ENCODE data around the gene TXLNG.

Gene TXLNG

DNA sequence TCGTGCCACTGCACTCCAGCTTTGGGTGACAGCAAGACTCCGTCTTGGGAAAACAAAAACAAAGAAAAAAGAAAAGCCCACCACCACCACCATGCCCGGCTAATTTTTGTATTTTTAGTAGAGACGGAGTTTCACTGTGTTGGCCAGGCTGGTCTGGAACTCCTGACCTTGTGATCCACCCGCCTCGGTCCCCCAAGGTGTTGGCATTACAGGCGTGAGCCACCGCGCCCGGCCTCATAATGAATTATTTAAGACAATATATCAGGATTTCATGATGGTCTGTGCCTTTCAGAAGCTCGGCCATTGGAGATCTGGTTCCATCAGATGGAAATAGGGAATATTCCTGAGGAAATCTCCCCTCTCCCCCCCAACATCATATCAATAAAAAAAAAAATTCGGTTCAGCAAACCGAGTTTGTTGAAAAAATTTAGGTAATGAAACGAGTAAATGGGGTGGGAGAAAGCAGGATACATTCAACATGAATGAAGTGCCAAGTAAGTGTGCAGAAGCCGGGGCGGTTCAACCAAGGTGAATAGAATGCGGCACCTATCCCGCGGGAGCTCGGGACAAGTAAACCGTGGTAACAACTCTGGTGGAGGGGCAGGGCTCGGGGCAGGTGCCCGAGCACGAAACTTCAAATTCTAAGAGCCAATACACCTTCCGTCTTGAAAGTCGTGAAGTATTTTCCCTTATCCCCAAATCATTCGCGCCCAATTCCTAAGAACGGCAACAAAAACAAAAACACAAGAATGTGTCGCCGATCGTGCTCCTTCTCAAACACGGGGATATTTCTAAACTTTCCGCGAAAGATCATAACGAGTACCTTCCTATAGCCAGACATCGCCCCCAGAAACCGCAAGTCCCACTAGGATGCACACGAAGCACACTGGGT, 773 bp upstream of the TXLNG start:
- no peak for DNase-seq (ENCODE audit: low read depth)

DNA sequence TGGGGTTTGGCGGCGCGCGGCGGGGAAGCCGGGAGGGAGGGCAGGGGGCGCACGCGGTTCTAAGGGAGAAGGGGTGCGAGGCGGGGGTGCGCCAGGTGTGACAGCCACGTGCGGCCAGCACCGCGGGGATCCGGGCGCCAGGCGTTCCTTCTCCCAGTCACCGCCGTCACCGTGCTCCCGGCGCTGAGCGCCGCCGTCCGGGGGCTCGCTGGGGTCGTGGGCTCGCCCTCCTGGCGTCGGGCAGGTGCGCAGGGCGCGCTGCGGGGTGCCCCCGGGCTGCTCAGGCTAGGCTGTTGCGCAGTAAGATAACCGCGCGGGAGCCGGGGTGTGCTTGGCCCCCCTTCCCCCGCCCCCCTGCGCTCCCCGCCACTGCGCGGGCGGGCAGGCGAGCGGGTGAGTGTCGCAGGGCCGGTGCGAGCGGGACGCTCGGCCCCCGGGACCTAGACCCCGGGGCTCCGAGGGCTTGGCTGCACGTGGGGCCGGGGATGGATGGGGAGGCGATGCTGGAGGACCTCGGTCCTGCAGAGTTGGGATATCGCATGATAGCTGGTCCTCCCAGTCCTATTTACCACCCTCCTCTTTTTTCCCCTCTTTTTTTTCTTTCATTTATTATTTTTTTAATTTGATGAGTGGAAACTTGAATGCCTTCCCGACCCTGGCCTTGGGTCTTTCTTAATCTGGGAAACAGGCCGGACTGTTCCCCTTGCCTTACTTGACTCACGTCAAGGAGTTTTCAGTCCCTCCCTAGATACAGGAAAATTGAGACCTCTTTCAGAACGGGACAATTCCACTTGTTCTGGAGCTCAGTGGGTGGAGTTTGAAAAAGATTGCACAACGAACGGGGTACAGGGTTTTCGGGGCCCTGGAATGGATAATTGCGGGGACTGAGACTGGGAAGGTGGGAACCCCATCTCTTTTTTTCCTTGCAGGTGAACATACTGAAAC, 797 bp downstream of the TXLNG start:
- DNase-seq (ENCODE audit: low read depth) = no peak

DNA sequence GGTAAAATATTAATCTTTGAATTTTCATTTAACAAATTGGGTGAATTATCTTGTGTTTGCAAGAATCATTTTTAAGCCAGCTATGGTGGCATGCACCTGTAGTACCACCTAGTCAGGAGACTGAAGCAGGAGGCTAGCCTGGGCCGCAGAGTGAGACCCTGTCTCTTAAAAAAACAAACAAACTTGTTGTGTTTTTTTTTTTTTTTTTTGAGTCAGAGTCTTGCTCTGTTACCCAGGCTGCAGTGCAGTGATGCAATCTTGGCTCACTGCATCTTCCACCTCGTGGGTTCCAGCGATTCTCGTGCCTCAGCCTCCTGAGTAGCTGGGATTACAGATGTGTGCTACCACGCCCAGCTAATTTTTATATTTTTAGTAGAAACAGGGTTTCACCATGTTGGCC, 2.2 kb downstream of the TXLNG start:
- DNase-seq (ENCODE audit: low read depth) = no peak

DNA sequence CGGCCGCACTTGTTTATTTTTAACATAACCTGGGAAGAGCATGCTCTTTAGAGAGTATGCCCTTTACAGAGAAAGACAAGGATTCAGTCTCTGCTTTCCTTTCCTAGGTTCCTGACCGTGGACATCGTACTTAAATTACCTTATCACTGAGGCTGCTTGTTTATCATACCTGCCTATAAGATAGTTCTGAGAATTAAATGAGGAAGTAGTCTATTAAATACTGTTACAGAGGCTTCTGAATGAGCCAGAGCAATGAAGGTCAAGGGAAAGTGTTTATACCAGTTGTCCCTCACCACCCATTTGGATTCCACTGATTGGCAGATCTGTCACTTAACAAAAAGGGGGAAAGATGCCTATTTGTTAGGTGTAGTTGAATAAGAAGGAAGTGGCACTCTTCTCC, 10.0 kb downstream of the TXLNG start:
- DNase-seq (ENCODE audit: low read depth) = no peak

DNA sequence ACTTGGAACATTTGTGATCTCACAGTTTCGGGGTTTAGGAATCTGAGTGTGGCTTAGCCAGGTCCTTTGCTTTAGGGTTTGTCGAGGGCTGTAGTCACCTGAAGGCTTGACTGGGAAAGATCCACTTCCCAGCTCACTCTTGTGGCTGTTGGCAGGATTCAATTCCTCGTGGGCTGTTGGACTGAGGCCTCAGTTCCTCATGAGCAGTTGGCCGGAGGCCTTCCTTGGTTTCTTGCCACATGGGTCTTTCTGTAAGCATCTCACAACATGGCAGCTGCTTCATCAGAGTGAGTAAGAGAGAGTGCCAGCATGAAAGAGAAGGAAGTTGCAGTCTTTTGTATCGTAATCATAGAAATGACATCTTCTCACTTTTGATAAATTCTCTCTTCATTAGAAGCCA, 11.1 kb downstream of the TXLNG start:
- no peak for DNase-seq (ENCODE audit: low read depth)

DNA sequence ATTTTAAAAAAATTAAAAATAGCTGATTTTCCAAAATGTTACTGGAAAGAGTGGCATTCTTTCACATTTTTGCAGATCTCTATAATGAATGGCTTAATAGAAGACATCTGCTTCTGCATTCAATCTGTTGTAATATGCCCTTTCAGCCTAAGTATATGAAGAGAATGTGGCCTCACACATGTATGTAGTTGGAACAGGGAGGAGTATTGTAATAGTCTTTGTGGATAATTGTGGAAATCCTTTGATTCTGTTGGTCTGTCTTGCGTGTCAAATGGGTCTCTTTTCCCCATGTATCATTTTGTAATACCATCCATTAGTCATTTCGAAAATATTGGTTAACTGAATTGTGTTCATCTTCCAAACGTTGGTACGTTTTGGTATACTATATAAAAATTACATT, 11.6 kb downstream of the TXLNG start:
- DNase-seq (ENCODE audit: low read depth) = no peak

DNA sequence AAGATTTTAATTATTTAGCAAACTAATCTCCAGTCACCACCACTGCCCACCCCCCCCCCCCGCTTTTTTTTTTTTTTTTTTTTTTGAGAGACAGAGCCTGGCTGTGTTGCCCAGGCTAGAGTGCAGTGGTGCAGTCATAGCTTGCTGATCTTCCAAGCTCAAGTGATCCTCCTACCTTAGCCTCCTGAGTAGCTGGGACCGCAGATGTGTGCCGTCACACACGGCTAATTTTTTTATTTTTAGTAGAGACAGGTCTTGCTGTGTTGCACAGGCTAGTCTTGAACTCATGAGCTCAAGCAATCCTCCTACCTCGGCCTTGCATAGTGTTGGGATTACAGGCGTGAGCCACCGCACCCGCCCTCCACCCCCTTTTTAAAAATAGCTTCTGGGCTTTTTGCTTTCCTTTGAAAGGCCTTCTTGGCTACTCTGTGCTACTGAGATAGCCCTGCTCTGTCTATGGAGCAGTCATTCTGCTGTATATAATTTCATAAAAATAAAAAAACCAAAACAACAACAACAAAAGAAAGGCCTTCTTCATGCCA, 18.7 kb downstream of the TXLNG start:
- DNase-seq (ENCODE audit: low read depth) = no peak

DNA sequence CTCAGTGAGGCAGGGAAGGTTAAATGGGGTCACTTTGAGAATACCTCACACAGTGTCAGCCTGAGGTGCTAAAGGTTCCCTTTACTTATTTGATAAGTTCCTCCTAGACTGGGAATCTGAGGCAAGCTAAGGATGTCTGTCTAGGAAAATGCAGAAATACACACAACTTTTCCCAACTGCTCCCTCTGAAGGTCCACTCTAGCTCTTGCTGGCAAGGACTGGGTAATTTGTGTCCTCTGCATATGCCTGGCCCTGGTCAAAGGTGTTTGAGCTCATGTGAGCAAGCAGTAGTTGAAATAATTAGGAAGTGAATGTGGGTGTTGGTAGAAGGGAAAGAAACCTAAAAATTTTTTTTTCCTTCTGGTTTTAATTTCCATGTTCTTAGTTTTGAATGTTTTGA, 21.3 kb downstream of the TXLNG start:
- DNase-seq (ENCODE audit: low read depth) = no peak

DNA sequence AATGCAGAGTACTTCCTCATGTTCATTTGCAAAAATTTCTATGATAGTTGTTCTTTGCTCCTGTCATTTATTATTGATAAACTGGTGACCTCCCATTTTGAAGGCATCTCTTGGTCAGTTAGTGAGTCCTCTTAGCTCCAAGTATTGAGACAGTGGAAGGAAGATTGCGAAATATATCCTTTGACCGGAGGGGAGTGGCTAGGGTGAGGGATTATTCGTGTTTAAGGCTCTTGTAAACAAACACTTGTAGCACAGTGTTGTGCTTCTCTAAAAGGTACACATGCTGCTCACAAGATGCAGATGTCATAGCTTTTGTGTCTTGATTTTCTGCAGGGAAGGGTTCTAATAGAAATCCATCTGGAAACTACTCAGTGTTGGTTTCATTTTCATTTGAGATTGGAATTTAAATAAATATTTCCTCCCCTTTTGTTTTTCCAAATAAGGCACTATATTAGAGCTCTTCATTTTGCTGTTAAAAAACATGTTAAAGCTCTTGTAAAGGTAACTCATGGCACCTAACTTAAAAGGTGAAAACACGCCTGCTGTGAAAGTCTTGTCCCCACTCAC, 21.8 kb downstream of the TXLNG start:
- no peak for DNase-seq (ENCODE audit: low read depth)

DNA sequence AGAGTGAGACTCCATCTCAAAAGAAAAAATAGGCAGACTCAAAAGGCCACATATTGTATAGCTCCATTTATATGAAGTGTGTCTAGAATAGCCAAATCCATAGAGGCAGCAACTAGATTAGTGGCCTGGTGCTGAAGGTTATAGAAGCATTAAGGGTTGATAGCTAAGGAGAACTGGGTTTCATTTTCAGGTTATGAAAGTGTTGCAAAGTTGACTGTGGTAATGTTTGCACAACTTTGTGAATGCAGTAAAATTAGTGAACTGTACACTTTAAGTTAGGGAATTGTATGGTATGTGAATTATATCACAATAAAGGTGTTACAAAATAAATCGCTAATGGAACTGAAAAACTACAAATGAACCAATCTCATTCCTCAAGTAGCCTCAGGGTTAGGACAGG, 28.3 kb downstream of the TXLNG start:
- no peak for DNase-seq (ENCODE audit: low read depth)

DNA sequence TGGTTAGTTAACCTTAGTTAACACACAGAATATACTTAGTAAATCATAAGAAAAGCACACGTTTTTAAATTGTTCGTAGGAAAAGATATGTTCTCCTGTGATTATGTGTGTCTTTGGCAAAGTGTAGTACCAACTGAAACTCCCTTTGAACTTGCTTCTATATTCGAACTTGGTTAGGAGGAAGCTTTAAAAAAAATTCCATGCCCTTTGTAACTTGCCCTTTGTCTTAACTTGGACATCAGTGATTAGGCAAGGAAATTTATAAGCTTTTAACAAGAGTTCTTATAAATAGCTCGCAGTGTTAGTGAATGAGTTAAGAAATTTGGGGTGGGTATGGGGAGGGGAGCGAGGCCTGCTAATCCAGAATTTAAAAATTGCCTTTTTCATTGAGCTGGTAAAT, 33.4 kb downstream of the TXLNG start:
- no peak for DNase-seq (ENCODE audit: low read depth)

DNA sequence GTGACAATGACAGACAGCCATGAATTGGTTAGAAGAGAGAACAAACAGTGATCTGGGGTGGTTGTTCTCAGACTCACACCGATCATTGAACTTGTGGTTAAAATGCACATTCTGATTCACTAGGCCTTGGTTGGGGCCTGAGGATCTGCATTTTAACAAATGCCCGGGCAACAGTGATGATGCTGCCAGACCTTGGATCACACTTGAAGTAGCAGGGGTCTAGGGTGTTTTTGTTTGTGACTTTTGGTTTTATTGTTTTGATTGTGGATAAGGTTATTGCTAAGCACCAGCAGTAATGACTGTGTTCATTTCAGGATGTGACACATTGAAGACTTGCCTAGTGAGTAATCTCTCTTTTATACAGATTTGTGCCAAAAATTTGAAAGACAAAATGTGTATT, 36.5 kb downstream of the TXLNG start:
- no peak for DNase-seq (ENCODE audit: low read depth)

DNA sequence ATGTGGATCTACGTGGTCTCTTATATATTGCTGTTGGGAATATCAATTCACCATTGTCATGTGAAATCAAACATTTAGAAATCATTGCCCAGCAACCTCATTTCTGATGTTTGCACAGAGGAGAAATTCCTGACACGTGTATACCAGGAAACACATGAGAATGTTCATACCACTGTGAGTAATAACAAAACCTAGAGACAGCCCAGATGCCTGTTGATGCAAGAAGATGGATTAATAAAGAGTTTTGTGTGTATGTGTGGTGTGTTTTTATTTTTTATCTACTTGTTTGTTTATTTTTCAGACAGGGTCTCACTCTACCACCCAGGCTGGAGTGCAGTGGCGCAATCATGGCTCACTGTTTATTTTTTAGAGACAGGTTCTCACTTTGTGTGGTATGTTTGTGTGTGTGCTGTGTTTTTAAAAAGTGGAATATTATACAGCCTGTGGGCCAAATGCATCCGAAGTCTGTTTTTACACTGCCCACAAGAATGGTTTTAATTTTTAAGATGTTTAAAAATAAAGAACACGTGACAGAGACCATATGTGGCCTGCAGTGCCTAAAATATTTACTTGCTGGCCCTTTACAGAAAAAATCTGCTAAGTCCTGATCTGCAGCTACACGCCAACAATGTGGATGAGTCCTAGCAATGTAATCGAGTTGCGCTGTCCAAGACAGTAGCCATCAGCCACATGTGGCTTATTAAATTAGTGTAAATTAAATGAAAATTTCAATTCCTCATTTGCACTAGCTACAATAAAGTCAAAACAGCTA, 39.2 kb downstream of the TXLNG start:
- no peak for DNase-seq (ENCODE audit: low read depth)

DNA sequence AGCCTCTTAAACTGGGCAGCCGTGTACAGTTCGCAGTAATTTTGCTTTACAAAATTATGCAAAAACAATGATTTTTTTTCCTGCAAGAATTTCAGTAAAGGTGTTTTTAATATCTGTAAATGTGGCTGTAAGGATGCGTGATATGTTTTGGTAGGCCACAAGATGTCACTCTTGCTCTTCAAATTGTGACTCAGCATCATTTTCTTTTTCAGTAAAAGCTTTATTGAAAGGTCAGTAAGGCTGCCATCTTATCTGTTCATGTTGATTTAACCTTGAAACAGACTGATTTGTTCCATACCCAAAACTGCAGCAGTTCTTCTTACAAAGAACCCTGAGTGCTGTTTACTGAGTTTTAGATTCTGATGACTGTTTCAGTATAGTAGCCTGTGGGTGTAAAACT, 39.9 kb downstream of the TXLNG start:
- DNase-seq (ENCODE audit: low read depth) = no peak

DNA sequence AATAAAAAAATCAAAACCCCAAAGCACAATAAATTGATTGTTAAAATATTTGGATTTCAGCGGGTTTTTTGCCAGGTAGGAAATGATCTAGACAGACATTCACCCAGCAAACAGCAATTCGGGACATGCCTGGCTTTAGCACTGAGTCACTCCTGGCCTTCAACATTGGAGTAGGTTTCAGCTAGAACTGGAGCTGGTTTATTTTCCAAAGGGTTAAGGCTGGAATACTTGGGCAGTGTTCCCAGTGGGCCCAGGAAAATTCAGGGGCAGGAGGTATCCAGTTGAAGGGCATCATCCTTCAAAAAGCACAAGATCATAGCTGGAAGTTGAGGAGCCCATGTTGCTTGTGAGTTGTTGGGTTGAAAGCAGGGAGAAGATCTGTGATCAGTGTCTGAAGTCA, 41.0 kb downstream of the TXLNG start:
- no peak for DNase-seq (ENCODE audit: low read depth)

DNA sequence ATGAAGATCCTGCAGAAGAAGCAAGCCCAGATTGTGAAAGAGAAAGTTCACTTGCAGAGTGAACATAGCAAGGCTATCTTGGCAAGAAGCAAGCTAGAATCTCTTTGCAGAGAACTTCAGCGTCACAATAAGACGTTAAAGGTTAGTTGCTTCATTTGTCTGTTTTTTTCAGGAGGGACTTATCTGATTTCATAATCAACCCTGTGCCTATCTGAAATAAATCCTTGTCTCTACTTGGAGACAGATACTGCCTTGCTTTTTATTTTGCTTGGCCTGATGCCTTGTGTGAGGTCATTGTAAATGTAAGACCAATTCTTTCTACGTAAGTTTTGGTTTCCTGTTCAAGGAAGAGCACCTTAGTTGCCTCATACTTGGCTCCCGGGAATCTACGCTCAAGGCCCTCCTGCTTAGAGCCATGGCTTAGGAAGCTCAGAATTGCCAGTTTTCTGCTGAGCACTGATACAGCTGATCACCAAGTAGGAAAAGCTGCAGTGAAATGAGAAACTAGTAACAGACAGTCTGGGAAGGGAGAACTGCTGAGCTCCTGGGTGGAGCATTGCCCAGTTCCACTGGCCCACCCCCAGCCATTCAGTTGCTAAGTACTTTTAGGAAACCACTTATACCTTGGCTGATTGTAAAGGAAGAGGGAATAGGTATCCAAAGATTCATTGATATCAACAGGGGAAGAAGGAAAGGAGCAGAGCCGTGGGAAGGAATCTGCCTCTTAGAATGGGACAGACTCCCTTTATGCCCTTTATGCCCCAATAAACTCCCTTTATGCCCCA, 42.0 kb downstream of the TXLNG start:
- no peak for DNase-seq (ENCODE audit: low read depth)

DNA sequence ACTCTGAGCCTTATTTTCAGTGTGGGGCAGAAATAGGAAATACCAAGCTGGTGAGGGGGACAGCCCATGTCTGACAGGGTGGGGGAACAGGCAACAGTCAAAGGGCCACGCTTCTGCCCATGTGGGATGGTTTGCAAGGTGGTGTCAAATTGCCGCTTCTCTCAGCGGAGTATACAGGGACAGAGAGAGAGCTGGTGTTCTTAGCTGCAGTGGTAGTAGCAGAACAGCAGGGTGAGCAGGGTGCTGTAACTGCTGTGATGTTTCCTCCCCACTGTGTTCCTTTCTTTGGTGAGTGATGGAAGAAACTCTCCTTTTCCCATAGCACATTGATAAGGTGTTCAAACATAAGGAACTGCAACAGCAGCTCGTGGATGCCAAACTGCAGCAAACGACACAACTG, 46.0 kb downstream of the TXLNG start:
- no peak for DNase-seq (ENCODE audit: low read depth)

DNA sequence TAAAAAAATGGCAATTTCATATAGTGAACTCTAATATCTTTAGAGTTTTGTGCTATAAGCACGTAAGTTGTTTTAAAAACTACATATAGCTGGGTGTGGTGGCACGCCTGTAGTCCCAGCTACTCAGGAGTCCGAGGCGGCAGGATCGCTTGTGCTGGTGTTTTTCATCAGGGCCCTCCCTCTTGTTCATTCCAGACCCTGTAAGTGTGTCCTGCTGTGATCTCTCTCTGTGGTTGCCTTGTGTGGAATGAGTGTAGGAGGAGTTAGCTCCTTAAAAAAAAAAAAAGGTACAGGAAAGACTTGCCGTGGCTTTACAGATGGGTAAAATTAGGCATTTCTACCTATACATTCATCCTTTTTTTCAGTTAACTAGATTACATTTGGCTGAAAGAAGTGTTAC, 48.5 kb downstream of the TXLNG start:
- DNase-seq (ENCODE audit: low read depth) = no peak

DNA sequence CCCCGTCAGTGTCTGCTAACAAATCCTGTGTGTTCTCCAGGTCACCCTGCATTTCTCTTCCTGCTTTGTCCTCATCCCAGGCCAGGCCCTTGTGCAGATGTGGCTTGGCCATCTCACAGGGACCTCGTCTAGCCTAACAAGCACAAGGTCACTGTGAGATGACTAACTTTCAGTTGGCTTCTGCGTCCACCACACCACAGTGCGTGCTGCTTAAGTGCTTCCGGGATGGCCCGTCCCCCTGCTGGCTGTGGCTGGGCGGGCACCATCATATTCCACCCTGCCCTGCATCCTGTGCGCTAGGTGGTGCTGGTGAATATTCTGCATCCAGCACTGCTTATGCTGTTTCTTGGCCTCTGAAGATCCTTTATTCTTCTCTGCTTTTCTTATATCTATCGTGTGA, 50.1 kb downstream of the TXLNG start:
- DNase-seq (ENCODE audit: low read depth) = no peak

DNA sequence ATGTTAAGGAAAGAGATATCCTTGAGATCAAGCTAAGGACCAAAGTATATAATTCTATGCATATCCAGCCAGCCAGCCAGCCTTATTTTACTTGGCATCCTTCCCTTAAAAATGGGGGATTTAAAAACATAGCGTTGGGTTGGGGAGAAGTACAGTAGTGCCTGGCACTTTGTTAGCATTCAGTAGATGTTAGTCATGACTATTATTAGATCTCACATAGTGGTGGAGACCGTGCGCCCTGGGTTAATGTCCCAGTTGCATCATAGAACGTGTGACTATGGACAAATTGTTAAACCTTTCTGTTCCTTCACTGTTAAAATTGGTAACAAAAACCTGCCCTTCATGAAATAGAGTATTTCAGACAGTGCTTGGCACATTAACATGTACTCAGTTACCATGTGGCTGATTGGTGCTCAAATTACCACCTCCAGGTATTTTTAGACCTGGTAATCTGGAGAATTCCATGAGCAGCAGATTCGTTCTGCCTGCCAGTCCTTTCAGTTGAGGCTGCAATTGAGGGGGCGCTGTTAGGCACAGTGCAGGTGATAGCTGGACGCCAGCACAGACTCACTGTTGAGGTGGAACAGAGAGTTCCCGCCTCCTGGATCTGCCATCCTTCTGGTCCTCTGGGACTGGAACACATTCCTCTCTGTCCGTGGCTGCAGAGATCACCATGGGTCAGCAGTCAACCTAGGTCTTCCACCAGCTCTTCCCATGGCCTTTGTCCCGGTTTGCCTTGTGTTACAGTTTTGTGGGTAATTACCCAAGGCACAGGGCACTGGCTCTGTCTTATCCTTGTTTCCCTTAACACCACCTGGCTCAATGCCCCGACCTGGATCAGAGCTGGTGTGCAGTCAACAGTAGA, 52.2 kb downstream of the TXLNG start:
- no peak for DNase-seq (ENCODE audit: low read depth)
